SH-SY5Y (cell line): ENCODE measurements around the gene UNC79.

Experiments
- GATA2 ChIP-seq: IDR thresholded peaks from 2 replicates; pipeline ENCODE4 v1.6.1; 2011; ENCODE audit warnings: mild to moderate bottlenecking, low read depth, low read length
- GATA3 ChIP-seq: IDR thresholded peaks from 2 replicates; pipeline ENCODE4 v1.6.1; 2011; ENCODE audit warnings: low read depth, mild to moderate bottlenecking, low read length, moderate library complexity

DNA sequence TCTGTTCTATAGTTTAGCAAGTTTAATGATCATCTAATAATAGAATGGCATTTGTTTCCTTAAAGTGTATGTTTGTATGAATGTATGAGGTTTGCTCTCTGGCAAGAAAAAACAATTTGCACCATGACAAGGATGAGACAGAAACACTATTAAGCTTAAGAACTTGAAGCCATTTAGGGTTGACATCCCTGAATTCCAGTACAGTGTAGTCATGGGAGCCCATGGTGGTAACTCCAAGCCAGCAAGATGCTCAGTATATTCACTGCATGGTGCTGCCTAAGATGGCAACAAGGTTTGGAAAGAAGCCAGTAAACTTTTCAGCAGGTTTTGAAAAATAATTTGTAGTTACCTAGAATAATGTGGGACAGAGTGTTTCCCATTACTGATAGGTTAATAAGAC, 198.9 kb downstream of the UNC79 start:
- TF ChIP-seq GATA2 (no peak), GATA3 (no peak)
